Measurements from ENCODE around the gene IBSP. TPM values are rescaled to one million over a fixed set of nuclear protein-coding genes. Genes with fewer than 3 reads are reported as not detected.

Gene IBSP
- total RNA-seq, 1 donor from 2014 or later: not detected

DNA sequence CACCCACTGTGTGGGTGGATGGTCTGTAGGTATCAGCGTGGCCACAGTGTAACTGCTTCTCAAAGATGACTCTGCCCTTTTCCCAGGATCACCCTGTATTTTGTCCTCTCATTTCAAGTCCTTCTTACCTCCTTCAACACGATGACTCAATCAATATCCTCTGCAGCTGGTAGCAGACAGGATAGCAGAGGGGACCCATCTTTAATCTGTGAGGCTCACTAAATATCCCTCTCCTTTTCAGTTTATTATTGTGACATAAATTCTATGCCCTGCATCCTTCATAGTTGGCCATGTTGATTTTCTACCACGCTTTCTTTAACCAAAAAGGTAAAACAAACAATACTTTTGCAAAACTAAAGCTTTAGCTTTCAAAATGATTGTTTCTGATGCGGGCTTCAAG lies 23.8 kb downstream of the IBSP start:
- intact Hi-C loops (cut with DNase I): no loop called here
- no peak for TF ChIP-seq POLR2A (IDR thresholded peaks at IDR 0.05)
- no peaks in the 10 kb centered on the region for H3K27me3 ChIP-seq

DNA sequence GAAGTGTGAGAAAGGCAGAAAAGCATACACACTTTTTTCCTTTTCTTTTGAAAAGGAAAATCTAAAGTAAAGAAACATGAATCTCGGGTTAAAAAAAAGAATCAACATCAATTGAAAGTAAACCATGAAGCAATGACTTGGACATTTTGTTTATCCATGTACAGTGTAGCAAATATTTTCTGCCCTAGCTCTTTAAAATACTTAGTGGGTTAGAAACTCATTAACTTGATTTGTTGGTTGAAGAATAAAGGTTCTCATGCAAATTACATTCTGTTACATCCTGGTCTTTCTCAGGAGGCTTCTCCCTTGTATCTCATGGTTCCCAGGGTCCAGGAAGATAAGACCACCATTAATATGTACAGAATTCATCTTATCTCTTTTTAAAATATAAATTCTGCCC lies 24.4 kb downstream of the IBSP start:
- H3K36me3 ChIP-seq: no peaks in the 10 kb centered on the region
- H3K4me3 ChIP-seq: no peak overlapping the region
- H3K9me3 ChIP-seq: no peaks in the 10 kb centered on the region
- TF ChIP-seq POLR2A (IDR thresholded peaks at IDR 0.05) (no peak), POLR2AphosphoS5 (IDR thresholded peaks at IDR 0.05; ENCODE audit: insufficient read depth in 1 of 2, low read depth in 1 of 2) (no peak)
- TF ChIP-seq, protein P1, sequence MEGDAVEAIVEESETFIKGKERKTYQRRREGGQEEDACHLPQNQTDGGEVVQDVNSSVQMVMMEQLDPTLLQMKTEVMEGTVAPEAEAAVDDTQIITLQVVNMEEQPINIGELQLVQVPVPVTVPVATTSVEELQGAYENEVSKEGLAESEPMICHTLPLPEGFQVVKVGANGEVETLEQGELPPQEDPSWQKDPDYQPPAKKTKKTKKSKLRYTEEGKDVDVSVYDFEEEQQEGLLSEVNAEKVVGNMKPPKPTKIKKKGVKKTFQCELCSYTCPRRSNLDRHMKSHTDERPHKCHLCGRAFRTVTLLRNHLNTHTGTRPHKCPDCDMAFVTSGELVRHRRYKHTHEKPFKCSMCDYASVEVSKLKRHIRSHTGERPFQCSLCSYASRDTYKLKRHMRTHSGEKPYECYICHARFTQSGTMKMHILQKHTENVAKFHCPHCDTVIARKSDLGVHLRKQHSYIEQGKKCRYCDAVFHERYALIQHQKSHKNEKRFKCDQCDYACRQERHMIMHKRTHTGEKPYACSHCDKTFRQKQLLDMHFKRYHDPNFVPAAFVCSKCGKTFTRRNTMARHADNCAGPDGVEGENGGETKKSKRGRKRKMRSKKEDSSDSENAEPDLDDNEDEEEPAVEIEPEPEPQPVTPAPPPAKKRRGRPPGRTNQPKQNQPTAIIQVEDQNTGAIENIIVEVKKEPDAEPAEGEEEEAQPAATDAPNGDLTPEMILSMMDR (IDR thresholded peaks at IDR 0.05): no peak
- no peak overlapping the region for H3K27ac ChIP-seq
- no peak for DNase-seq (ENCODE audit: extremely low spot score in 2 of 2)
- no peaks in the 10 kb centered on the region for H3K27me3 ChIP-seq
- H3K4me1 ChIP-seq: no peaks in the 10 kb centered on the region
- intact Hi-C loops (cut with DNase I): no loop called here

More for the DNA sequence above, 23.8 kb downstream of the IBSP start:
- H3K36me3 ChIP-seq: no peaks in the 10 kb centered on the region
- no peaks in the 10 kb centered on the region for H3K4me1 ChIP-seq
- H3K4me3 ChIP-seq: no peak overlapping the region
- no peak overlapping the region for H3K27ac ChIP-seq
- no peak for DNase-seq (ENCODE audit: extremely low spot score in 2 of 2)
- no peaks in the 10 kb centered on the region for H3K9me3 ChIP-seq

DNA sequence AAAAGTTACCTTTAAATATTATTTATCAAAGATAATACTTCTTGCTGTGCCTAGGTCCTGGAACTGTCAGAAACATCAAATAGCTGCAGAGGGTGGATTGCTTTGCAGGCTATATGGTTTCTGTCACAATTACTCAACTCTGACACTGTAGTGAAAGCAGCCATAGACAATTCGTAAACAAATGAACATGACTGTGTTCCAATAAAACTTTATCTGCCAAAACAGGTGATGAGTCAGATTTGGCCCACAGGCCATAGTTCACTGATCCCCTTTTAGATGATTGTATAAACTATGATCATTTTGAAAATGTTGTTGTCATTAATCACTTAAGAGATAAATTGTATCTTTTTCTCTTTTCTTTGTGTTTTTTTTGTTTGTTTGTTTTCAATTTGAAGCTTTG lies 25.0 kb downstream of the IBSP start:
- intact Hi-C loops (cut with DNase I): no loop called here
- no peak overlapping the region for H3K4me3 ChIP-seq

DNA sequence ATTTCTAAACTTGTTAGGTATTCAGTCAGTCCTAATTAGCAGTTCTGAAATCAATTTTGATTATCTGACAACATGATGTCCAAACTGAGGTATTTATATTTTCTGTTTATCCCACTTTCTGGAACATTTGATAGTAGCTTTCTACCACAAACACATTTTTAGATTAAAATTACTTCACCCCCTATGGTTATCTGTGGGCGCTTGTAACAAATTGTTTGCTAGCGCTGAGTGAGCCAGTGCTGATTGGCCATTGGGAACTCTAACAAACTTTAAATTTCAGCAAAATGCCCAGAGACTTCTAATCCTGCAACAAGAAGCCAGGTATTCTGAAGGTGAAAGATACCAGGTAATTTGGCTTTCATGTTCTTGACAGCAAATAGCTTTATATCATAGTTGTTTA lies 33.3 kb downstream of the IBSP start, which contains the start of gene MEPE:
TSS of gene MEPE (plus strand) at position 301 of the 400 bp plus-strand sequence. CDS start 1,746 bp downstream, outside the sequence.
- H3K4me3 ChIP-seq: no peak within 1 kb of the TSS
- no peaks in the 10 kb centered on the region for H3K9me3 ChIP-seq
- no peak for DNase-seq (ENCODE audit: extremely low spot score in 2 of 2)
- TF ChIP-seq, protein P1 (IDR thresholded peaks at IDR 0.05): no peak
- no peak for TF ChIP-seq POLR2AphosphoS5 (IDR thresholded peaks at IDR 0.05; ENCODE audit: insufficient read depth in 1 of 2, low read depth in 1 of 2)
- TF ChIP-seq POLR2A (IDR thresholded peaks at IDR 0.05): no peak
- H3K27me3 ChIP-seq: no peaks in the 10 kb centered on the region
- intact Hi-C loops (cut with DNase I): no loop called here
- no peaks in the 10 kb centered on the region for H3K4me1 ChIP-seq
- no peaks in the 10 kb centered on the region for H3K36me3 ChIP-seq
- H3K27ac ChIP-seq: no peak within 1 kb of the TSS

More for the DNA sequence above, 25.0 kb downstream of the IBSP start:
- Histone ChIP-seq H3K27me3 (no peaks in the 10 kb centered on the region), H3K4me1 (no peaks in the 10 kb centered on the region), H3K27ac (no peak overlapping the region), H3K9me3 (no peaks in the 10 kb centered on the region), H3K36me3 (no peaks in the 10 kb centered on the region)
- no peak for TF ChIP-seq POLR2A (IDR thresholded peaks at IDR 0.05)
- no peak for TF ChIP-seq POLR2AphosphoS5 (IDR thresholded peaks at IDR 0.05; ENCODE audit: insufficient read depth in 1 of 2, low read depth in 1 of 2)
- DNase-seq (ENCODE audit: extremely low spot score in 2 of 2): no peak

DNA sequence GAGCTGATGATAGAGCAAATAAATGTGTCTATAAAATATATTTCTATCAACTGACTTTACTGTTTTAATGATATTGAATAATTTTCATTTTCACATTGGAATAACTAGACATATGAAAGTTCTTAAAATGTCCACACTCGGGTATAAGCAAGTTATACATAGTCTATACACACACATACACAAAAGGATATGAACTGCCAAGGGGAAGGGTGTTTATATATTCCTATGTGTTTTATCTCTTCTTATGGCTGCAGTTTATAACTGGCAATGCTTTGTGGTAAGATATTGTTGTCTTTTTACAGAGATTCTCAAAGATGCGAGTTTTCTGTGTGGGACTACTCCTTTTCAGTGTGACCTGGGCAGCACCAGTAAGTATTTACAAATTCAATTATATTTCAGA lies 35.0 kb downstream of the IBSP start:
- H3K4me3 ChIP-seq: no peak overlapping the region
- H3K4me1 ChIP-seq: no peaks in the 10 kb centered on the region
- DNase-seq (ENCODE audit: extremely low spot score in 2 of 2): no peak
- no peaks in the 10 kb centered on the region for H3K27me3 ChIP-seq
- no peaks in the 10 kb centered on the region for H3K36me3 ChIP-seq
- no peaks in the 10 kb centered on the region for H3K9me3 ChIP-seq
- no peak for TF ChIP-seq POLR2A (IDR thresholded peaks at IDR 0.05)
- no peak for TF ChIP-seq POLR2AphosphoS5 (IDR thresholded peaks at IDR 0.05; ENCODE audit: insufficient read depth in 1 of 2, low read depth in 1 of 2)
- TF ChIP-seq, protein P1 (IDR thresholded peaks at IDR 0.05): no peak
- H3K27ac ChIP-seq: no peak overlapping the region
- intact Hi-C loops (cut with DNase I): no loop called here

DNA sequence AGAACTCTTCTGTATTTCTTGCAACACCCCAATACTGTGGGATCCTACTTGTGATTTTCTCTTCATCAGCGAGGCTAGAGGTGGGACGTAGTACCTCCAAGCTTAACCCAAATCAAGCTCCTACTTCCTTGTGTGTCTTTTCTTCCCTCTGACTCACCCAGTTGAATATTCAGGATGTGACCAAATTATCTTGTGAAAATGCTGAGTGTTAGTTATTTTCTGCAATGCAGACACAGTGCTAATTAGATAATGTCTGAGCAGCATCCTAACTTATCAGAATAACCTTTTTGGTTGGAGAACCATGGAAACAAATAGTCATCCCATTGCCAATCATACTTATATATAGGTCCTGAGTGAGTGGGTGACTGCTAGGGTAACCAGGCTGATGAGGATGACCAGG lies 35.8 kb downstream of the IBSP start:
- H3K36me3 ChIP-seq: no peaks in the 10 kb centered on the region
- TF ChIP-seq, protein P1 (IDR thresholded peaks at IDR 0.05): no peak
- TF ChIP-seq POLR2AphosphoS5 (IDR thresholded peaks at IDR 0.05; ENCODE audit: insufficient read depth in 1 of 2, low read depth in 1 of 2) (no peak), POLR2A (IDR thresholded peaks at IDR 0.05) (no peak)
- intact Hi-C loops (cut with DNase I): no loop called here

More for the DNA sequence above, 35.8 kb downstream of the IBSP start:
- Histone ChIP-seq H3K4me1 (no peaks in the 10 kb centered on the region), H3K9me3 (no peaks in the 10 kb centered on the region), H3K4me3 (no peak overlapping the region), H3K27ac (no peak overlapping the region), H3K27me3 (no peaks in the 10 kb centered on the region)
- no peak for DNase-seq (ENCODE audit: extremely low spot score in 2 of 2)

Measured in vagina (tissue), 2 donors.